GM23338 (cell line): ENCODE measurements around the gene CYYR1. TPM values are rescaled to one million over a fixed set of nuclear protein-coding genes. Genes with fewer than 3 reads are reported as not detected.

Experiments
- ATAC-seq: fragments of 200-7000 bp; cut with Tn5 transposase; 3 replicates; pipeline ENCODE4 v1.9.1; 2020
- DNase-seq: peaks from one replicate; pipeline ENCODE4 v3.0.0-alpha.2; 2015; ENCODE audit warnings: low spot score
- H2AFZ ChIP-seq: fragments of 200-600 bp; sonication (generic); 2 replicates; pipeline ENCODE4 v1.8.0; 2016; ENCODE audit warnings: antibody characterized with exemption, mild to moderate bottlenecking, moderate library complexity
- H3F3A ChIP-seq: fragments of 200-600 bp; sonication (generic); replicated peaks from 2 replicates; pipeline ENCODE4 v1.8.0; 2017; ENCODE audit warnings: antibody characterized with exemption, mixed run types, low read depth
- H3K27ac ChIP-seq: fragments of 200-600 bp; sonication (generic); 2 replicates; pipeline ENCODE4 v1.6.1; 2016; ENCODE audit warnings: low read depth
- H3K27me3 ChIP-seq: fragments of 200-600 bp; sonication (generic); 2 replicates; pipeline ENCODE4 v1.8.0; 2016; ENCODE audit warnings: mild to moderate bottlenecking, mixed run types, moderate library complexity; ENCODE audit not compliant: insufficient read depth
- H3K36me3 ChIP-seq: fragments of 200-600 bp; sonication (generic); 2 replicates; pipeline ENCODE4 v1.8.0; 2016; ENCODE audit warnings: mild to moderate bottlenecking; ENCODE audit not compliant: insufficient read depth
- H3K4me1 ChIP-seq: fragments of 200-600 bp; sonication (generic); 2 replicates; pipeline ENCODE4 v1.8.0; 2016; ENCODE audit warnings: mild to moderate bottlenecking, moderate library complexity; ENCODE audit not compliant: insufficient read depth
- H3K4me2 ChIP-seq: fragments of 200-600 bp; sonication (generic); 2 replicates; pipeline ENCODE4 v1.7.1; 2017; ENCODE audit warnings: mixed run types
- H3K4me3 ChIP-seq: fragments of 200-600 bp; sonication (generic); 2 replicates; pipeline ENCODE4 v1.6.1; 2016; ENCODE audit warnings: mixed run types
- H3K79me2 ChIP-seq: fragments of 200-600 bp; sonication (generic); replicated peaks from 2 replicates; pipeline ENCODE4 v1.8.0; 2017; ENCODE audit warnings: mild to moderate bottlenecking; ENCODE audit not compliant: insufficient read depth
- H3K9me2 ChIP-seq: fragments of 200-600 bp; sonication (generic); 2 replicates; pipeline ENCODE4 v1.8.0; 2017; ENCODE audit not compliant: insufficient read depth
- H4K20me1 ChIP-seq: fragments of 200-600 bp; sonication (generic); replicated peaks from 2 replicates; pipeline ENCODE4 v1.8.0; 2017; ENCODE audit warnings: mild to moderate bottlenecking; ENCODE audit not compliant: insufficient read depth
- H3K27ac Mint-ChIP-seq: 2 replicates; pipeline ENCODE4 v1.8.0; 2020; ENCODE audit warnings: inconsistent platforms, mild to moderate bottlenecking, moderate library complexity, mixed read lengths
- H3K27me3 Mint-ChIP-seq: 3 replicates; pipeline ENCODE4 v1.8.0; 2022; ENCODE audit warnings: low read depth, mild to moderate bottlenecking, moderate library complexity, mixed read lengths, inconsistent platforms; ENCODE audit not compliant: insufficient read depth, poor library complexity
- H3K36me3 Mint-ChIP-seq: 3 replicates; pipeline ENCODE4 v1.8.0; 2021; ENCODE audit warnings: low read depth, mild to moderate bottlenecking, inconsistent platforms, moderate library complexity, mixed read lengths
- H3K4me1 Mint-ChIP-seq: 3 replicates; pipeline ENCODE4 v1.8.0; 2020; ENCODE audit warnings: mild to moderate bottlenecking, inconsistent platforms, mixed read lengths
- H3K4me3 Mint-ChIP-seq: 3 replicates; pipeline ENCODE4 v1.8.0; 2021; ENCODE audit warnings: moderate library complexity, mild to moderate bottlenecking, inconsistent platforms, mixed read lengths
- H3K9me3 Mint-ChIP-seq: 3 replicates; pipeline ENCODE4 v1.8.0; 2020; ENCODE audit warnings: moderate library complexity, mild to moderate bottlenecking, inconsistent platforms, mixed read lengths
- CREB1 ChIP-seq: fragments of 250-450 bp; sonication (Bioruptor Pico); IDR thresholded peaks from 2 replicates; pipeline ENCODE4 v1.5.0; 2020; ENCODE audit warnings: low read depth, mild to moderate bottlenecking, moderate library complexity
- EZH2 ChIP-seq: fragments of 200-600 bp; sonication (generic); IDR thresholded peaks from one replicate; pipeline ENCODE4 v1.8.0; 2017; ENCODE audit warnings: antibody characterized with exemption, mild to moderate bottlenecking, low read depth; ENCODE audit not compliant: unreplicated experiment
- ZNF462 ChIP-seq: fragments of 250-450 bp; sonication (Bioruptor Pico); IDR thresholded peaks from 2 replicates; pipeline ENCODE4 v1.5.0; 2020; ENCODE audit warnings: mild to moderate bottlenecking, moderate library complexity
- polyA plus RNA-seq: library from polyadenylated mRNA; unstranded; fragments of >200 nt; fragmentation: Nextera tagmentation; extraction: Ambion mirVana; gene quantifications from 2 replicates; pipeline ENCODE4 v1.2.1, GENCODE V29; 2016
- total RNA-seq: library from RNA; depleted of rRNA; stranded (reverse); fragments of >200 nt; shearing (Covaris generic); gene quantifications from 2 replicates; pipeline ENCODE4 v1.2.3, GENCODE V29; 2014
- TF ChIP-seq, protein P1 (sequence below): IDR thresholded peaks from 2 replicates; pipeline ENCODE4 v1.6.1; 2016; ENCODE audit warnings: antibody characterized with exemption

CYYR1 gene
- total and polyA plus RNA-seq, 2 experiments from 2014 or later = 23.8 to 25.4 TPM

- Histone ChIP-seq H3K9me2 (no peaks in the 10 kb centered on the region), H3K4me1 (peaks cover 2% of the 10 kb centered on the region), H3K36me3 (peaks cover 14% of the 10 kb centered on the region), H3K79me2 (peaks cover 50% of the 10 kb centered on the region), H4K20me1 (peaks cover 5% of the 10 kb centered on the region), H2AFZ (no peak overlapping the region), H3F3A (no peaks in the 10 kb centered on the region), H3K27ac (no peak overlapping the region), H3K4me3 (no peak overlapping the region), H3K27me3 (no peaks in the 10 kb centered on the region), H3K4me2 (no peak overlapping the region)
- DNase-seq (no peak), ATAC-seq (no peak)
- Mint-ChIP-seq H3K4me3 (no peak overlapping the region), H3K9me3 (no peaks in the 10 kb centered on the region), H3K4me1 (peaks cover 11% of the 10 kb centered on the region), H3K27ac (no peak overlapping the region), H3K27me3 (no peaks in the 10 kb centered on the region), H3K36me3 (peaks cover 27% of the 10 kb centered on the region; the same call in 2 of the 3 replicates)
- TF ChIP-seq, protein P1, sequence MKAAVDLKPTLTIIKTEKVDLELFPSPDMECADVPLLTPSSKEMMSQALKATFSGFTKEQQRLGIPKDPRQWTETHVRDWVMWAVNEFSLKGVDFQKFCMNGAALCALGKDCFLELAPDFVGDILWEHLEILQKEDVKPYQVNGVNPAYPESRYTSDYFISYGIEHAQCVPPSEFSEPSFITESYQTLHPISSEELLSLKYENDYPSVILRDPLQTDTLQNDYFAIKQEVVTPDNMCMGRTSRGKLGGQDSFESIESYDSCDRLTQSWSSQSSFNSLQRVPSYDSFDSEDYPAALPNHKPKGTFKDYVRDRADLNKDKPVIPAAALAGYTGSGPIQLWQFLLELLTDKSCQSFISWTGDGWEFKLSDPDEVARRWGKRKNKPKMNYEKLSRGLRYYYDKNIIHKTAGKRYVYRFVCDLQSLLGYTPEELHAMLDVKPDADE = no peak
- no peak for TF ChIP-seq ZNF462 (CRISPR knock-in tag)
- TF ChIP-seq CREB1 (CRISPR knock-in tag) = no peak
- TF ChIP-seq EZH2 = no peak
These were observed 8.0 kb downstream of the CYYR1 start for GRCh38 chr21:26565111-26565510.
